Astrocyte (in vitro differentiated cells and primary cell): ENCODE data around the gene SBF1. TPM values are rescaled to one million over a fixed set of nuclear protein-coding genes. Genes with fewer than 3 reads are reported as not detected.

Experiments
- DNase-seq: peaks from one replicate; pipeline ENCODE4 v3.0.0-alpha.2; 2010; ENCODE audit warnings: low read depth
- FAIRE-seq: peaks from 2 replicates; lab custom pipeline; 2011; peaks lifted over from hg19 to GRCh38; lab: Jason Lieb, UNC
- H2AFZ ChIP-seq: 2 replicates; pipeline ENCODE4 v1.6.0; 2012; ENCODE audit warnings: low read depth, low read length, inconsistent platforms
- H3K27ac ChIP-seq: 2 replicates; pipeline ENCODE4 v1.5.1; 2011; ENCODE audit warnings: low read depth, low read length, inconsistent platforms
- H3K27me3 ChIP-seq: 2 replicates; pipeline ENCODE4 v1.6.0; 2011; ENCODE audit warnings: low read length, inconsistent platforms; ENCODE audit not compliant: insufficient read depth
- H3K36me3 ChIP-seq: 2 replicates; pipeline ENCODE4 v1.5.1; 2011; ENCODE audit warnings: low read length, inconsistent platforms; ENCODE audit not compliant: insufficient read depth
- H3K4me1 ChIP-seq: 2 replicates; pipeline ENCODE4 v1.5.1; 2011; ENCODE audit warnings: low read length, inconsistent platforms; ENCODE audit not compliant: insufficient read depth
- H3K4me2 ChIP-seq: 2 replicates; pipeline ENCODE4 v1.6.0; 2012; ENCODE audit warnings: low read length, inconsistent platforms
- H3K4me3 ChIP-seq: 2 replicates; pipeline ENCODE4 v1.5.1; 2011; ENCODE audit warnings: low read depth, mild to moderate bottlenecking, low read length, inconsistent platforms; ENCODE audit not compliant: insufficient read depth
- H3K79me2 ChIP-seq: 2 replicates; pipeline ENCODE4 v1.6.0; 2012; ENCODE audit warnings: mild to moderate bottlenecking, low read length, inconsistent platforms; ENCODE audit not compliant: insufficient read depth
- H3K9ac ChIP-seq: 2 replicates; pipeline ENCODE4 v1.6.0; 2012; ENCODE audit warnings: mild to moderate bottlenecking, low read length, inconsistent platforms
- H3K9me3 ChIP-seq: 2 replicates; pipeline ENCODE4 v1.5.1; 2012; ENCODE audit warnings: low read depth, mild to moderate bottlenecking, low read length, inconsistent platforms; ENCODE audit not compliant: insufficient read depth
- H4K20me1 ChIP-seq: 2 replicates; pipeline ENCODE4 v1.6.0; 2012; ENCODE audit warnings: low read length, inconsistent platforms; ENCODE audit not compliant: insufficient read depth
- H3K27ac Mint-ChIP-seq: one replicate; pipeline ENCODE4 v1.8.0; 2021; ENCODE audit warnings: mild to moderate bottlenecking, mixed read lengths; ENCODE audit not compliant: unreplicated experiment
- H3K27me3 Mint-ChIP-seq: one replicate; pipeline ENCODE4 v1.8.0; 2021; ENCODE audit warnings: low read depth, mixed read lengths; ENCODE audit not compliant: unreplicated experiment
- H3K36me3 Mint-ChIP-seq: one replicate; pipeline ENCODE4 v1.8.0; 2021; ENCODE audit warnings: low read depth, mixed read lengths; ENCODE audit not compliant: unreplicated experiment
- H3K4me1 Mint-ChIP-seq: one replicate; pipeline ENCODE4 v1.8.0; 2021; ENCODE audit warnings: low read depth, mixed read lengths; ENCODE audit not compliant: unreplicated experiment
- H3K4me3 Mint-ChIP-seq: one replicate; pipeline ENCODE4 v1.8.0; 2021; ENCODE audit warnings: mild to moderate bottlenecking, moderate library complexity, mixed read lengths; ENCODE audit not compliant: unreplicated experiment
- H3K9me3 Mint-ChIP-seq: one replicate; pipeline ENCODE4 v1.8.0; 2021; ENCODE audit warnings: mild to moderate bottlenecking, mixed read lengths; ENCODE audit not compliant: unreplicated experiment
- CTCF ChIP-seq: IDR thresholded peaks from 2 replicates; pipeline ENCODE4 v1.5.1; 2011; ENCODE audit warnings: low read depth, mild to moderate bottlenecking, inconsistent platforms, low read length, moderate library complexity; ENCODE audit not compliant: insufficient read depth
- EZH2 ChIP-seq: IDR thresholded peaks from 2 replicates; pipeline ENCODE4 v1.6.1; 2012; ENCODE audit warnings: mild to moderate bottlenecking, low read length, inconsistent platforms; ENCODE audit not compliant: insufficient read depth
- total RNA-seq: library from RNA; stranded (reverse); gene quantifications from 2 replicates; pipeline ENCODE4 v1.2.1, GENCODE V29; 2021

Gene SBF1
- total RNA-seq, 1 donor from 2014 or later, result 75.4 TPM

DNA sequence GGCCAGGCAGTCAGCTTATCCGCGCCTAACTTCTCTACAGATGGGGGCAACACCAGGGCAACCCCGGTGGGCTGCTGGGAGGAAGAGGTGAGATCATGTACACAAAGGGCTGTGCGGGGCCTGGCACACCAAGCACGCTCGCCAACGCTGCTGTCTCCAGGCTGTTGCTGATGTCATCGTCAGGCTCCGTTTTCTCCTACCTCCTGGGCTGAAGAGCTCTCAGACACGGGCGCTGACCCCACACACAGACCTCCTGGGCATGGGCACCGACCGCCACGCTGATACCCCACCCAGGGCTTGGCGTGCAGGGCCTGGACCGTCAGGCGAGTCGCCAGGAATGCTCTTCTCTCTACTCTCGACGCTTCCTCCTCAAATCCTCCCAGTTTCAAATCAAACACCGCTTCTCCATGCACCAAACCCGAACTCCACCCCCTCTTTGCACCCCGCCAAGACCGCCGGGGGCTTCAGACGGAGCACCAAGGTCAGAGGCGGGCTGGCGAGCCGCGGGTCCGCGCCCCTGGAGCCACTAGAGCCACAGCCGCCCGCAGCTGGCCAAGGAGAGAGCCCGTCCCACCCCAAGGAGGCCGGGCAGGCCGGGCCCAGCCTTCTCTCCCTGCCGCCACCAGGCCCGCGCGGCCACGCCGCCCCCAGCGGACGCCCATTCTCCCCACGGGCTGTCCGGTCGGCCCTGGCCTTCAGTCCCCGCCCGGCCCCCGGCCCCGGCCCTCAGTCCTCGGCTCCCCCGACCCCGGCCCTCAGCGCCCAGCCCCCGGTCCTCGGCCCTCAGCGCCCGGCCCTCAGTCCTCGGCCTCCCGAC is 772 bp downstream of the SBF1 start:
- Histone ChIP-seq H3K27me3 (no peaks in the 10 kb centered on the region), H3K27ac (peak overlapping the region; percentile 73), H3K9ac (peak overlapping the region; percentile 88), H2AFZ (peak overlapping the region; percentile 61), H3K36me3 (no peaks in the 10 kb centered on the region), H4K20me1 (peaks cover 52% of the 10 kb centered on the region), H3K9me3 (no peaks in the 10 kb centered on the region), H3K4me2 (peak overlapping the region; percentile 93), H3K4me1 (peaks cover 36% of the 10 kb centered on the region), H3K79me2 (peaks cover 53% of the 10 kb centered on the region), H3K4me3 (peak overlapping the region; percentile 63)
- Mint-ChIP-seq H3K4me1 (peaks cover 17% of the 10 kb centered on the region), H3K36me3 (peaks cover 4% of the 10 kb centered on the region), H3K4me3 (peak overlapping the region; percentile 90), H3K27me3 (peaks cover 14% of the 10 kb centered on the region), H3K9me3 (no peaks in the 10 kb centered on the region), H3K27ac (peak overlapping the region; percentile 83)
- FAIRE-seq (no peak), DNase-seq (peak; percentile 37)
- TF ChIP-seq CTCF (no peak), EZH2 (no peak)

- Mint-ChIP-seq H3K4me3 (peak overlapping the region; percentile 90), H3K36me3 (peaks cover 4% of the 10 kb centered on the region), H3K4me1 (peaks cover 19% of the 10 kb centered on the region), H3K27ac (peak overlapping the region; percentile 14), H3K9me3 (no peaks in the 10 kb centered on the region), H3K27me3 (peaks cover 10% of the 10 kb centered on the region)
- H4K20me1 ChIP-seq, result peaks cover 61% of the 10 kb centered on the region
- no peak overlapping the region for H2AFZ ChIP-seq
- no peak for TF ChIP-seq CTCF
- TF ChIP-seq EZH2, result no peak
- peaks cover 63% of the 10 kb centered on the region for H3K79me2 ChIP-seq
- DNase-seq (no peak), FAIRE-seq (no peak)
- no peaks in the 10 kb centered on the region for H3K27me3 ChIP-seq
- no peaks in the 10 kb centered on the region for H3K9me3 ChIP-seq
- H3K9ac ChIP-seq, result peak overlapping the region; percentile 88
- H3K27ac ChIP-seq, result no peak overlapping the region
- H3K4me2 ChIP-seq, result peak overlapping the region; percentile 93
- H3K36me3 ChIP-seq, result no peaks in the 10 kb centered on the region
- peak overlapping the region; percentile 63 for H3K4me3 ChIP-seq
- H3K4me1 ChIP-seq, result peaks cover 36% of the 10 kb centered on the region
Measured at GRCh38 chr22:50473088-50473487, 1.7 kb downstream of the SBF1 start.

DNA sequence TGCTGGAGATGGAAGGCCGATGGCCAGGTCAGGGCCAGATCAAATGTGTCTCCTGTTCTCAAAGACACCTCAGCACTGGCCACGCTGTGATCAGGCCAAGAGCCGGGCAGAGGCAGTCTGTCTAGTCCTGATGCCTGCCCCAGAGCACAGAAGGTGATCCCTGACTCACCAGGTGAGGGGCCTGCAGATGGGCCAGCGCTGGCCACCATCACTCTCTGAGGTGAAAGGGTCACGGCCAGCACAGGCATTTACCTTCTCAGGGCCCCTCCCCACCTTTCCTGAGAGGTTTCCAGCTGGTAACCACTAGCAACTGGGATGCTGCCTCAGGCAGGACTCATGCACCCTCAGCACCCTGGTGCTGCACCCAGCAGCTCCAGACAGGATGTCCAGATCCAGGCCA is 2.9 kb downstream of the SBF1 start:
- Histone ChIP-seq H3K4me1 (peaks cover 36% of the 10 kb centered on the region), H3K36me3 (no peaks in the 10 kb centered on the region), H3K79me2 (peaks cover 67% of the 10 kb centered on the region), H3K9ac (no peak overlapping the region), H3K27me3 (no peaks in the 10 kb centered on the region), H4K20me1 (peaks cover 71% of the 10 kb centered on the region), H3K9me3 (no peaks in the 10 kb centered on the region), H2AFZ (no peak overlapping the region), H3K4me2 (no peak overlapping the region), H3K27ac (no peak overlapping the region), H3K4me3 (no peak overlapping the region)
- Mint-ChIP-seq H3K4me3 (peak overlapping the region; percentile 40), H3K36me3 (peaks cover 4% of the 10 kb centered on the region), H3K9me3 (no peaks in the 10 kb centered on the region), H3K4me1 (peaks cover 19% of the 10 kb centered on the region), H3K27me3 (peaks cover under 1% of the 10 kb centered on the region), H3K27ac (no peak overlapping the region)
- FAIRE-seq (no peak), DNase-seq (no peak)
- TF ChIP-seq EZH2, result no peak
- TF ChIP-seq CTCF, result no peak
